ENCODE results near the gene PCK2.
"Not testable (repeated sequence)": the region's sequence is repeated elsewhere in the genome, so short reads cannot be mapped to it uniquely, and the experiment has no call there.

The PCK2 gene

GRCh38 chr14:24093901-24094840 is at the start of gene PCK2:
Gene PCK2, plus strand, starts transcription at chr14:24094311. Its CDS starts 95 bp downstream, at chr14:24094406.
- peak; percentile 87 for DNase-seq (ENCODE audit: low read depth)
- H3K4me3 ChIP-seq (ENCODE audit: low read depth, low read length), result peak within 1 kb of the TSS; percentile 76
- TF ChIP-seq CTCF (IDR thresholded peaks at IDR 0.05; ENCODE audit: control insufficient read depth, extremely low read depth, insufficient read depth), result no peak

- not testable (repeated sequence) for DNase-seq (ENCODE audit: low read depth); H3K4me3 ChIP-seq (ENCODE audit: low read depth, low read length)
Observed at GRCh38 chr14:24049002-24049401, 45.1 kb upstream of the PCK2 start.

- H3K4me3 ChIP-seq (ENCODE audit: low read depth, low read length), result not testable (repeated sequence)
Observed at GRCh38 chr14:24050753-24051152, 43.4 kb upstream of the PCK2 start.

GRCh38 chr14:24051176-24051788 is 42.8 kb upstream of the PCK2 start:
- DNase-seq (ENCODE audit: low read depth), result no peak
- TF ChIP-seq CTCF (IDR thresholded peaks at IDR 0.05; ENCODE audit: control insufficient read depth, extremely low read depth, insufficient read depth), result no peak
- peak overlapping the region; percentile 60 for H3K4me3 ChIP-seq (ENCODE audit: low read depth, low read length)

More at GRCh38 chr14:24050753-24051152, 43.4 kb upstream of the PCK2 start:
- not testable (repeated sequence) for DNase-seq (ENCODE audit: low read depth)

GRCh38 chr14:24051789-24052655 is 42.1 kb upstream of the PCK2 start, which contains the start of gene CARMIL3:
Gene CARMIL3, plus strand, starts transcription at chr14:24052009. Its CDS starts 145 bp downstream, at chr14:24052154.
- no peak for TF ChIP-seq CTCF (IDR thresholded peaks at IDR 0.05; ENCODE audit: control insufficient read depth, extremely low read depth, insufficient read depth)
- H3K4me3 ChIP-seq (ENCODE audit: low read depth, low read length), result peak within 1 kb of the TSS; percentile 60
- DNase-seq (ENCODE audit: low read depth), result no peak

GRCh38 chr14:24052656-24053547 is 41.2 kb upstream of the PCK2 start:
- H3K4me3 ChIP-seq (ENCODE audit: low read depth, low read length), result peak overlapping the region; percentile 60
- no peak for DNase-seq (ENCODE audit: low read depth)
- no peak for TF ChIP-seq CTCF (IDR thresholded peaks at IDR 0.05; ENCODE audit: control insufficient read depth, extremely low read depth, insufficient read depth)
